A549 (cell line): ENCODE results near the gene KLF4.

Experiments used
- ATOH8 ChIP-seq: fragments of 250-450 bp; sonication (Bioruptor Pico); IDR thresholded peaks from 2 replicates; pipeline ENCODE4 v1.5.0; 2020; ENCODE audit warnings: low read depth, mild to moderate bottlenecking, moderate library complexity
- BHLHE40 ChIP-seq: IDR thresholded peaks from 2 replicates; pipeline ENCODE4 v1.6.1; 2012; ENCODE audit warnings: low read depth, low read length, inconsistent platforms
- CTCF ChIP-seq: fragments of >200 bp; sonication (Bioruptor Twin); formaldehyde crosslinking; IDR thresholded peaks from 3 replicates; pipeline ENCODE4 v1.5.1; 2016
- ELK1 ChIP-seq: fragments of 150-350 bp; IDR thresholded peaks from 2 replicates; pipeline ENCODE4 v1.6.1; 2014; ENCODE audit warnings: low read depth, mild to moderate bottlenecking, low read length
- FOSL2 ChIP-seq, 2 experiments: fragments of 450-650 bp in 1 of 2; fragments of >200 bp in 1 of 2; sonication (Bioruptor Twin) in 1 of 2; formaldehyde crosslinking; IDR thresholded peaks; 2 replicates each; pipeline versions ENCODE4 v1.5.0 to v1.6.1; 2016 to 2020; ENCODE audit warnings: mild to moderate bottlenecking in 1 of 2, moderate library complexity in 1 of 2
- JUN ChIP-seq, 2 experiments: fragments of >200 bp; sonication (Bioruptor Twin); formaldehyde crosslinking; IDR thresholded peaks; 2 replicates in 1 of 2; 3 replicates in 1 of 2; pipeline ENCODE4 v1.6.1; 2016 to 2017
- MAX ChIP-seq: IDR thresholded peaks from 2 replicates; pipeline ENCODE4 v1.6.1; 2012
- REST ChIP-seq: fragments of 200-600 bp; sonication (generic); IDR thresholded peaks from 2 replicates; pipeline ENCODE4 v1.6.1; 2016; ENCODE audit warnings: antibody characterized with exemption, mild to moderate bottlenecking, moderate library complexity
- ZNF302 ChIP-seq: fragments of 250-450 bp; sonication (Bioruptor Pico); IDR thresholded peaks from 2 replicates; pipeline ENCODE4 v1.9.0; 2021; ENCODE audit warnings: inconsistent platforms, mild to moderate bottlenecking, moderate library complexity

GRCh38 chr9:107528686-107529085 is 39.1 kb upstream of the KLF4 start:
- no peak for TF ChIP-seq CTCF
- no peak for TF ChIP-seq ATOH8
- no peak for TF ChIP-seq BHLHE40
- TF ChIP-seq JUN (IDR thresholded peaks at IDR 0.05): no peak
- no peak for TF ChIP-seq REST
- TF ChIP-seq ZNF302 (CRISPR knock-in tag): no peak
- no peak for TF ChIP-seq MAX
- no peak for TF ChIP-seq FOSL2 (IDR thresholded peaks at IDR 0.05)
- TF ChIP-seq FOSL2 (CRISPR knock-in tag; IDR thresholded peaks at IDR 0.05): no peak
- TF ChIP-seq ELK1: no peak
